ENCODE results near the gene SETD1B.

DNA sequence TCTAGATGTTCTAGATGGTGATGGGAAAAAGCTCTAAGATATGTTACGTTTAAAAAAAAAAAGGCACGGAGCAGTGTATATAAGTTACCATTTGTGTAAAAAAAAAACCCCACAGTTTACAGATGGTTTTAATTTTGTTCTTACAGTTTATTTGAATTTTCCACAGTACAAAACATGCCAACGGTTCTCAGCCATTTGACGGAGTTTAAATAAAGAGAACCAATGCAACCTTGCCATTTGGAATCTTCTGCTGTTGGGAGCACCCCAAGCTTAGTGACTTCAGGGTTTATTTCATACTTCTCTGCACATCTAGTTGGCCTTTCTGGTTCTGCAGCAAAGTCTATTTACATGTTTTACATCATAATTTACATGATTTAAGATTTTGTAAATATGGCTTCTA lies 62.5 kb downstream of the SETD1B start:
- no peak for TF ChIP-seq POLR2A (IDR thresholded peaks at IDR 0.05)
- no peak for TF ChIP-seq CTCF (IDR thresholded peaks at IDR 0.05)

Data from heart left ventricle (tissue), 13 donors.